Stimulated activated CD4-positive, alpha-beta T cell treated with anti-CD3 and anti-CD28 coated beads, Interleukin-4, amount 100 ng/mL, for 48 hours (primary cell): ENCODE data around the gene OLA1.

Source experiments
- DNase-seq, 2 donors: peaks; one replicate each; pipeline ENCODE4 v3.0.0-alpha.2; 2020; ENCODE audit warnings: low read depth in 2 of 2

The OLA1 gene

DNA sequence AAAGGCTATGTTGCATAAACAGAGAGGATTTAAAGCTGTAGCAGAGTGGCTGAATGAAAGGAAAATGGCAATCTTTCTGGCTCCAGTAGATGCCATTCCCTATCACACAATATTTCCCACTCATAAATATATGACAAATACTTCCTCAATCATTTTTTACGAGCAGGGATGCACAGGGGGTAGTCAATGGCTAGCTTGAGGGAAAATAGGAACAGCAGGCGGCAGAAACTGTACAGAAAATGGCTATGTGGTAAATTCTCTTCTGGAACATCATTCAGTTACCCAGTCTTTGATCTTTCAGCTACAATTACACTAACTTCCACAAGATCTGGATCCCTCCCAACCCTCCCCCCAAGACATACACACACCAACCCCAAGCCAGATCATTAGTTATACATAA, 127.2 kb downstream of the OLA1 start:
- DNase-seq, result no peak

DNA sequence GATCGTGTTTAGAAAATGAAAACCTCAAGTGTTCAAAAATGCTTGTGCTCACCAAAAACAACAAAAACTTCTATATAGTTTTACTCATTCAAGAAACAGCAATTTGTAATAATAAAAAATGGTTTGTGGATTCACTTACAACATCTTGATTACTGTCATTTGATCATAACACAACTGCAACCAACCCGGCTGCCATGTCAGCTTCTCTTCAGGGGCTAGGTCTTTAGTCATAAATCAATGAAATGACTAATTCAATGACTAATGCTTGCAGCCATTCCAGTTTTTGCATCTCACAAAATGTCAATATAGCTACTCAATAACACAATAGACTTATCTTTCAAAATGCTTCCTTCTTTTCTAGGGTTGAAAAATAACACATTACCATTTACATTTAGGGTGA, 128.0 kb downstream of the OLA1 start:
- peak; percentile 16 to 28 for DNase-seq

DNA sequence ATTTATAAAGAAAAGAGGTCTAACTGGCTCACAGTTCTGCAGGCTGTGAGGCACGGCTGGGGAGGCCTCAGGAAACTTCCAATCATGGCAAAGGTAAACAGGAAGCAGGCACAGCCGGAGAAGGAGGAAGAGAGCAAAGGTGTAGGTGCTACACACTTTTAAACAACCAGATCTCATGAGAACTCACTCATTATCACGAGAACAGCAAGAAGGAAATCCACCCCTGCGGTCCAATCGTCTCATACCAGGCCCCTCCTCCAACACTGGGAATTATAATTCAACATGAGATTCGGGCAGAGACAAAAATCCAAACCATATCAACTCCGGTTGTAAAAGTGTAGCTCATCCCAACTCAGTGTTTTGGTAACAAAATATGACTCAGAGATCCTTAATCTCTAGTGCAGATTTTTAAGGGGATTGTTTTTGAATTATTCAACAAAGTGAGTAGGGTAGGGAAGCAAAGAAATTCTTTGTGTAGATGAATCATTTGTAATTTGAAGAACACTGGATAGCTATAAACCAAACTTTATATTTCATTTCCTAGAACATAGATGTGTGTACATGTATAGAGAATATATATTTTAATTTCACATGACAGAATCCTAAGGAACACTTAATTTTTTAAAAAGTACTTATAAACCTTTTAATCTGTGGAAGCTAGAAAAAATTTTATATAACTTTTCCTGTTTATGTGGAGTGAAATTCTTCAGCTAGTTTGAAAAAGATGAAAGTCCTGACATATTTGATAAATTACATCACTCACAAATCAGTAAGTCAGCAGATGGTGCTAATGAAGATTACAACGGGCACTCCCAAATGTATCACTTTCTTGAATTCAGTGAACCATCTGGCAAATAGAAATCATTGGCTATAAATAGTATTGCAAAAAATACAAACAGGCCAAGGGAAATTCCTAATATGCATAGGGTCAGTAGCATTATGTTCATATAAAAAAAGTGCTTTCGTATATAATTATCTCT, 130.1 kb downstream of the OLA1 start:
- DNase-seq, result no peak

DNA sequence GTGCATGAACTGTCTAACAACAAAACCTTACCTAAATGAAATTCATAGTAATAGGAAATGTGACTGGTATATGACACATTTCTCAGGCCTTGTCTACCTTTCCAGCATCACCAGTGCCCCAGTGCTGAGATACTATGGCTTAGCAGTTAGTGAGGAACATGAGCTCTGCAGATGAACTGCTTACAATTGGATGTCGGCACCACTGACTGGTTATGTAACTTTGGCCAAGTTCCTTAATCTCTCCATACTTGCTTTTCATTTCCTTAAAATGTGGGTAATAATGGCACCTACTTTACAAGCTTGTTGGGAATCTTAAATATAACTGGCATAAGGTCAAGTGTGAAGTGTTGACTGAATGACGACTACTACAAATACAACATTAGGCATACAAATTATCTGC, 136.3 kb downstream of the OLA1 start:
- no peak for DNase-seq

DNA sequence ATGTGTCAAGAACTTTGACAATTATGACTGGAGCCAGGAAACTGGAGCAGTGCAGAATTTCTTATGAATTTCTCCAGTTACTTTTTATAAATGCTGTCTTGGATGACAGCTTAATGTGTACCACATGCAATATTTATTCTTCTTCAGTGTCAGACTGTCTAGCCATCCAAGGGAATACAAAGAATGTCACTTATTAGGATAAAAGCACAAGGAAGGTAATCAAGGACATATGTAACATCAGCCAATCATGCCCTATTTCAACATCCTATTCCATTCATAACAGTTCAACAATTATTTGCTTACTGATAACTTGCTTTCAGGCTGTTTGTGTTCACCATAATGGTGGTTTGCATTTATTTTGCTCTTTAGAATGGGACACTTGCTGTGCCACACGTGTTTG, 139.8 kb downstream of the OLA1 start:
- DNase-seq, result no peak

DNA sequence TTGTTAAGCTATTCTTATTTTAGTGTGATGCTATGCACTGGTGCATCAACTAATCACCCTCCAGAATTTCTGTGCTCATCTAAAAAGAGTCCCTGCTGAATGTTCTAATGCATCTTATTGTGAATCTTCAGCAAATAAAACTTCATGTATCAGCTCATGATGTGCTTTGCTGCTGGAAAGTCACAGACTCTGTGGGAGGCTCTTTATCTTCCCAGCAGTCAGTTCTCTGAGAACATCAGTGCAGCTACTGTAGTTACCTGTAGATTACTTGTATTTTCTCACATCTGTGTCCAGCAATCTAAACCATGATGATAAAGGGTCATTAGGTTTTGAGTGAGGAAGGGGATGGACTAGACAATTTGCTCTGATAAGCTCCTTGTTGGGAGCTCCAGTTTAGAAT, 141.6 kb downstream of the OLA1 start:
- no peak for DNase-seq

DNA sequence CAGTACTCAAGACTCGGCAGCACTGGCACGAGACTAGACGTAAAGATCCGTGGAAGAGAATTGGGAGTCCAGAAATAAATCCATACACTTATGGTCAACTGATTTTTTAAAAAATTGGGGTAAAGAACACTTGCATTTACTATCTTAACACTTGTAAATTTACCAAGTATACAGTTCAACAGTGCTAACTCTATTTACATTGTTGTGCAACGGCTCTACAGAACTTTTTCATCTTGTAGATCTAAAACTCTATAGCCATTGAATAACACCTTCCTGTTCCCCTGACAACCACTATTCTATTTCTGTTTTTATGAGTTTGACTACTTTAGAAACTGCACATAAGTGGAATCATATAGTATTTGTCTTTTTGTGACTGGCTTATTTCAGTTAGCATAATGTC, 153.8 kb downstream of the OLA1 start:
- no peak for DNase-seq

DNA sequence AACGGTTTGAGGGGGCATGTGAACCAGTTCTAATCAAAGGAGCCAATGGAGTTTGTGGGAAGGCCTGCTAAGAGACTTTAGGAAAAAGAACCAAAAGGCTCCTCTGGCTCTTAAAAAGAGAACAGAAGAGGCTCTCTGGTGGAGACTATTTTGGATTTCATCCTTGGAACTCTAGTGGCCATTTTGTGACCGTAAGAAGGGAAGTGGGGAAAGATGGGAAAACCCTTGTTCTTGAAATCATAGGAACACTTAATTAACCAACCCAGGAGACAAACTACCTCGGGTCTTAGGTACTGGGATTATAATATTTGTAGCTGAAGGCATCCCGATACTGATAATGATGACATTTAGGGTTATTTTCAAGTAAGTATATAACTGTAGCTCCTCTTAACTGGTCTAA, 157.9 kb downstream of the OLA1 start:
- no peak for DNase-seq

DNA sequence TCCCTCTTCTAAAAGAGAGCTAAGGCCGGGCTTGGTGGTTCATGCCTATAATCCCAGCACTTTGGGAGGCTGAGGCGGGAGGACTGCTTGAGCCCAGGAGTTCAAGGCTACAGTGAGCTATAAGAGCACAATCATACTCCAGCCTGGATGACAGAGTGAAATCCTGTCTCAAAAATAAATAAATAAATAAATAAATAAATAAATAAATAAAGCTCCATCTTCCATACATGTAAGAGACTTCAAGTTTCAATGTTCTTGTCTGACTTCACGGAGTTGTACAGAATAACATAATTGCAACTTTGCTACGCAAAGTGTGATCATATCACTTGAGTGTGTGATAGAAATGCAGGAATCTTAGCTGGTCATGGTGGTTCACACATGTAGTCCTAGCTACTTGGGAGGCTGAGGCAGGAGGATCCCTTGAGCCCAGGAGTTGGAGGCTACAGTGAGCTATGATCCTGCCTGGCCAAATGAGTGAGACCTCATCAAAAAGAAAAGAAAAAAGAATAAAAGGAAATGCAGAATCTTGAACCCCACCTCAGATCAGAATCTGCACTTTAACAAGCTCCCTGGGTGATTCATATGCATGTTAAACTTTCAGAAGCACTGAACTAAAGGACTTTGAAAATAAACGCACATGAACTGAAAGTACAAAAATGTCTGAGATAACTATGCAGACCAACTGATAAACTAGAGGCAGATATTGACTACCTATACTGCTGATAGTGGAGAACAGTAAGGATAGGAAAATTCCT, 159.4 kb downstream of the OLA1 start:
- no peak for DNase-seq

DNA sequence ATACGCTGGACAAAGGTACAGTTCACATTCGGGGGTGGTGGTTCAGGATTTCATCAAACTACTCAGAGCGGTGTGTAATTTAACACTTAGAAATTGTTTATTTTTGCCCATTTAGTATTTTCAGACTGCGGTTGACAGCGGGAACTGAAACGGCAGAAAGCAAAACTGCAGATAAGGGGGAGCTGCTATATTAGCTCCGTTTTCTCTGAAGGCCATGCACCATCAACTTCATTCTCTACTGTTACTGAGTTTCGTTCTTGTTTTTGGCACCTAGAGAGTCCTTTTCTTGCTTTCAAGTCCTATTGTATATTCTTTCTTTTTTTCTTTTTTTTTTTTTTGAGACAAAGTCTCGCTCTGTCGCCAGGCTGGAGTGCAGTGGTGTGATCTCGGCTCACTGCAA, 161.6 kb downstream of the OLA1 start:
- DNase-seq, result no peak

DNA sequence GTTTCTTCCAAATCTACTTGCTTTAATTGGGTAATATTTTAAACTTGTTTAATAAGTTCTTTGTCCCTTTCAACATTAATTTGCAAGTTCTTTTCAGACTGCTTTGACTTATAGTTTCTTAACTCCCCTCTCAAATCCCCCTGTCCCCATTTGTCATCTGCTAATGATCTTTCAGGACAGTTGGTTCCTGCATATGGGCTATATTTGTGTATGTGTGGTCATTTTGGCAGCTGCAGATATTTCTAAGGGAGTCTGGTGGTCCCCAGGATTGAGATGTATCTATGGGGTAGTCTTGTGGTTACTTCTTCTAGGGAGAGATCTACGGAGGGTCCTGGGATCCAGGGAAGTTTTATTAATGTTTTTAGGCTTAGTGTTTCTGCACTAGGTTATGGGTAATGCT, 162.6 kb downstream of the OLA1 start:
- no peak for DNase-seq

DNA sequence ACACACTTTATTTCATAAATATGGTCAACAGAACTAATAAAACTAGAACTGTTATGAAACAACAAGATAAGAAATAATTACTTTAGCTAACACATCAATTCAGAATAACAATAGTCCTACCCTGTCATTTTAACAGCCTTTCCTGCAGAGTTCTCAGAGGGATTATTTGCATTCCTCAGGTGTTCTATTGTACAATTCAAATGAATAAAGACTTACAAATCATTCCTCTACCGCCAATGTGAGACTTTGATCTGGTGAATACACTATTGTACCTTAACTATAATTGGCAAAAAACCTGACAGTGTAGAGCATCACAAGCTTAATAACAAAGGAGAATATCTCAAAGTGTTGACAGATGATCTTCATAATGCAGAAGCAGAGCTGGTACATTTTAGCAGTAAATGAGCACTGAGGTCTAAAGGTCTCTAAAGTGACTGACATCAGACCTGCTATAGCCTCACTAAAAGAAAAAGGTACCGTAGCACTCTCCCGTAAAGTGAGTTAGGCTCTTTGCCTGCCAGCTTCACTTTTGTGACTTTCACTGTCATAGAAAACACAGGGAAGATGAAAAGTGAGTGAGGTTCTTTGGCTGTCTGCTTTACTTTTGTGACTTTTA, 164.4 kb downstream of the OLA1 start:
- no peak for DNase-seq

DNA sequence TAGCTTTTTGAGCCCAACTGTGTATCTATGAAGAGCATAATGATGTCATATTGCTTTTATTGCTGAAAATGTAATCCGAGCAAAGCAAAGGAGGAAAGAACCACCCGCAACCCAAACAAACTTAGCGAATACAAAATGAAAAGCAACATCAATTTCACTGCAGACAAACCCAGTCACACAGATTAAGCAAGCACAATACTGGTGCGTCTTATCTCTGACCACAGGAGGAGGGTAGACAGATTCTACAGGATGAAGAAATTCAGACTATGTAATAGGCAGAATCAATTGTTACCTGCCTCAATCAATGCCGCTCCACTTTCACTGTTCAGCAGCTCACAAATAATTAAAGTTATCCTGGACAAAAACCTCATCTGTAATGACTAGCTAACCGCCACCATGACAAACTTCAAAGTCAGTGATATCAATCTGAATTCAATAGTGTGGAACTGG, 167.6 kb downstream of the OLA1 start:
- no peak for DNase-seq

DNA sequence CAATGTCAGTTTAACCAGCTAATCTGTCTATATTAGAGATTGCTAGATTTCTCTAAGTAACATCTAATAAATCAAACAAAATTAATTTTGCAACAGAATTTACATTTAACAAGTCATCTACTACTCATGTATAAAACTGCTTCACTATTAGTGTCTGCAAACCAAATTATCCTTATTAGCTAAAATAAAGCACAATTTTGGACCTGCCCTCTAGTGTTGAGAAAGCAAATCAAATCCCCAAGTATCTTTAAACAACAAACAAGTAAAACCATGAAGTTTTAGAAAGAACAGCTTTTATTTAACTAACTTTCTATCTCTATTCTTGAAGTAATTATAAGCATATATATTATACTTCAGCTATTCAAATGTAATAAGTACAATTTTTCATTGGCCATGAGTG, 170.1 kb downstream of the OLA1 start:
- no peak for DNase-seq

DNA sequence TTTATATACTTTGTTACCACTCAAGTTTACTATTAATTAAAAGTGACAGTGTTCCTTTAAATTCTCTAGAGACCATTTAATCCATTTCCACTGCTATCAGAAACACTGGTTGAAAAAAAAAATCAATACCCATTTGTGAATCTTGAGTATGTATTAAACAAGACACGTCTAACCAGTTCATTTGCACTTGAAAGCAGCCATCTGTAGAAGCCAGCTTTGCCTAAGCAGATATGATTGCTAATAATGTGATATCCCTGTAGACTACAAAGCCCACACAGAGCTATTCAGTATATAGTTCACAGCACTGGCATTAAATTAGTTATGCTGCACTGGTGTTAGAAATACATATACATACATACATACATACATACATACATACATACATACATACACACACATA, 171.4 kb downstream of the OLA1 start:
- DNase-seq, result no peak

DNA sequence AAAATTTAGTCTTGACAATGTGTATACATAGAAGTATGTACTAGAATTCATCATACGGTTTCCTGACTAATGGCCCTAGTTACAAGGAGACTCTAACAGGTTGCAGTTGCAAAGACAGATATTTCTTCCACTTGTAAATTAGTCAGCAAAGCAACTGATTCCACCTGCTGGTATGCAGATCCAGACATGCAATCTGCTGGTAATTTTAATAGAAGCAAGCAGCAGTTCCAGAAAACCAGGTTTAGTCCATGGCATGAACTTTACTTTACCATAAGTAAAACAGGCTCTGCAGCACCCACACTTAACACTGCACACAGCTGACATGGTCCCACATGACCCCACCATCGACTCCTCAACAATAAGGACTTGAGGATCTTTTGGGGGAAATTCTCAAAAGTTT, 172.3 kb downstream of the OLA1 start:
- DNase-seq, result no peak

DNA sequence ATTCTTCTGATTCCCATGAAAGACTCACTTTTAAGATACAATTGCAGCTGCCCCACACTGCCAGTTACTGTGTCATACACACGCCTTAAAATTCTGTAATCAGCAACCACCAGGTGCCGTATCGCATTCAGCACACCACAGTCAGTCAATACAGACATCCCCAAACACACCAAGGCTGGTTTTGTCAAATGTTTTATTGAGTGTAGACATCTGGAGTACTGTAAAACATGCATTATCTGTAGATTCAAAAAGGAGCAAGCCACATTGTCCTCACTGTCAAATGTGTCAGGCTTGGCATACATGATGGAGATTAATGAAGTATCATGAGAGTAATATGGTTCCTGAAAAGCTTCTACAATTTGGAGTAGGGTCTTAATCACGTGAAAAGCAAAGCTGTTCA, 173.5 kb downstream of the OLA1 start:
- no peak for DNase-seq

DNA sequence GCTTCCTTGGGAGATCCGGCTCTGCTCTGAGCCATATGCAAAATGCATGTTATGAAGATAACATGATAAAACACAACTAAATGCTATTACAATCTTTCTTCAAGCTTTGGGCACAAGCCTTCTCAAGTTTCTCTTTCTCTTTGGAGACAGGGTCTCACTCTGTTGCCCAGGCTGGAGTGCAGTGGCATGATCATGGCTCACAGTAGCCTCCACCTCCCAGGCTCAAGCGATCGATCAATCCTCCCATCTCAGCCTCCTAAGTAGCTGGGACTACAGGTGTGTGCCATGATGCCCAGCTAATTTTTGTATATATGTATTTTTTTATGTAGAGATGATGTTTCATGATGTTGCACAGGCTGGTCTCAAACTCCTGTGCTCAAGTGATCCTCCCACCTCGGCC, 175.5 kb downstream of the OLA1 start:
- DNase-seq, result no peak

DNA sequence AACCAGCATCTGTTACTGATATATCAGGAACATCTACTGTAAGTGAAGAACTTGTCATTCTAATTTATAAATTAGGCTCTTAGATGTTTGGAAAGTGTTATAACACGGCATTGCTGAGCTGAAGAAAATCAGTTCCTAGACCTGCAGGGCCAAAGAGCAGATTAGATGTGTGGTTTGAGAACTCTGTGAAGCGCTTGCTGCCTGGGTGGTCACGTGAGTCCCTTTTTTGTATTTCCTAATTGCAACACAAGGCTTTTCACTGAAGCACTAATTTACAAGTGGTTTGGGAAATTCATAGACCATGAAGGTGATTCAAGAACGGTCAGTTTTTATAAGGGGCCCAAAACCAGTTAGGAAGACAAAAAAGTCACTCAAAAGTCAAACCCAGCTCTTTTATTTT, 176.3 kb downstream of the OLA1 start:
- DNase-seq, result no peak

DNA sequence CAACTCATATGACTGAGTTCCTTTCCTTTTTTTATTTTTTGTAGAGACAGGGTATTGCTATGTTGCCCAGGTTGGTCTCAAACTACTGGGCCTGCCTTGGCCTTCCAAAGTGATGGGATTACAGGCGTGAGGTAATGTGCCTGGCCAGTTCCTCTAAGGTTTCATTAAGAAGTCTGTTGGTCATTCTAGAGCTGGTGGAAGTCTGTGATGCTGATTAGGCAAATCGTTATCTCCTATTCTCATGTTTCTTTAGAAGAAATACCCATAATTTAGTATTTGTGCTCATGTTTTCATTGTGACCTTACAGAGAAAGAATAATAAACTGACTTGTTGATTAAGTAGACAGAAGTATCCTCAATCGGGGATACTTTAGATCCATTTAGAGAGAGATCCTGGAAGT, 177.0 kb downstream of the OLA1 start:
- DNase-seq, result no peak

DNA sequence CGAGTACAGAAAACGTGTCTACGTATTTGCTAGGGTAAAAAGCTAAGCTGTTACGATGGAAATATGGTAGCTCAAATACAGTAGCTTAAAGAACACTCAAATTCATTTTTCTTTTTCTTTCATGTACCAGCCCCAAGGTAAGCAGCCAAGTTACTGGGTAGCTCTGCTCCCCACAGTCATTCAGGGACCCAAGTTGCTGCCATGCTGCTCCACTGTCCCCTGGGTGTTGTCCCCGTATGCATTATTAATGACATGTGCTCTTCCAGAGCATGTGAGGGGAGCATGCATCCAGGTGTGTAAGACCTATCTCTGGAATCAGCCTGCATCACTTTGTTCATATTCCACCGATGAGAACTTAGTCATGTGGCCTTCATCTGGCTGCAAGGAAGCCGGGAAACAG, 178.1 kb downstream of the OLA1 start:
- no peak for DNase-seq

DNA sequence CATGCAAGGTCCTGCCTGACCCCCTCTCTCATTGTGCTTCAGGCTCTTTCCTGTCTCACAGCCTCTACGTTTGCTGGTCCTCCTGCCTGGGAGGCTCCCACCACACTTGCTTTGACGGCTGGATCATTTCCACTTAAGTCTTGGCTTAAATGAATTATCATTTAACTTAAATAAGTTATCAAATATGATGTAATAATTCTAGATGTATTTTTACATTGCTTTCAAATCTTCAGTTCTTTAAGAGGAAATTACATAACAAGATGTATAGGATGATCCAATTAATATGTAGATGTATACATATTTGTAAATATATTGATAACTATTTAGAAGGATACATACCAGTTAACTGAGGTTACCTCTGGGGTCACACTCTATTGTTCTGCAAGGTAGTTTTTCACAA, 180.5 kb downstream of the OLA1 start:
- no peak for DNase-seq

DNA sequence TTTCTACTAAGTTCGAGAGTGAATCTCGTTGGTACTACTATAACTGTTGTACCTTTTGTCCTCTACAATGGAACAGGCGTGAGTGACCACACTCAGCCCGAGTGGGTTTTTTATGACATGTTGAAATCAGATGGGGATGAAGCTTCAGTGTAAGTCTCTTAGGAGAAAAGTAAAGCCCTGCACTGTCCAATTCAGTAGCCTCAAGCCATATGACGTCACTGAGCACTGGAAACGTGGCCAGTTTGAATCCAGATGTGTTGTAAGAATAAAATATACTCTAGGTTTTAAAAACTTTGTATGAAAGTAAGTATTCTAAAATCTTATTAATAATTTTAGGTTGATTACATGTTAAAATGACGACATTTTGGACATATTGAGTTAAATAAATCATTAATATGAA, 181.5 kb downstream of the OLA1 start:
- DNase-seq, result no peak
